Esophagus muscularis mucosa (tissue), 4 donors: ENCODE results near the gene MPC2. TPM values are rescaled to one million over a fixed set of nuclear protein-coding genes. Genes with fewer than 3 reads are reported as not detected.

Experiments
- DNase-seq: peaks from one replicate; pipeline ENCODE4 v3.0.0-alpha.2; 2017; ENCODE audit errors: extremely low spot score
- H3K27ac ChIP-seq, 4 donors: fragments of 200-600 bp; sonication (generic); replicated peaks in 1 of 4; 1 replicate in 3 of 4; 2 replicates in 1 of 4; pipeline ENCODE4 v1.5.1; 2016 to 2019; ENCODE audit warnings: mild to moderate bottlenecking in 1 of 4
- H3K27me3 ChIP-seq, 4 donors: fragments of 200-600 bp; sonication (generic); one replicate each; pipeline versions ENCODE4 v1.5.1 to v1.6.0; 2016 to 2019
- H3K36me3 ChIP-seq, 4 donors: fragments of 200-600 bp; sonication (generic); one replicate each; pipeline ENCODE4 v1.5.1; 2016 to 2019
- H3K4me1 ChIP-seq, 4 donors: fragments of 200-600 bp; sonication (generic); one replicate each; pipeline ENCODE4 v1.5.1; 2016 to 2019
- H3K4me3 ChIP-seq, 4 donors: fragments of 200-600 bp; sonication (generic); 1 replicate in 2 of 4; 2 replicates in 2 of 4; pipeline ENCODE4 v1.5.1; 2016 to 2019; ENCODE audit warnings: mild to moderate bottlenecking in 4 of 4, moderate library complexity in 1 of 4
- H3K9me3 ChIP-seq, 4 donors: fragments of 200-600 bp; sonication (generic); 1 replicate in 3 of 4; 2 replicates in 1 of 4; pipeline ENCODE4 v1.5.1; 2016 to 2019
- EP300 ChIP-seq: sonication (generic); formaldehyde crosslinking; IDR thresholded peaks from one replicate; pipeline ENCODE4 v1.6.1; 2017; ENCODE audit warnings: antibody characterized with exemption
- POLR2A ChIP-seq: fragments of 450-650 bp; IDR thresholded peaks from one replicate; pipeline ENCODE4 v1.6.1; 2017; ENCODE audit warnings: antibody characterized with exemption, moderate library complexity, mild to moderate bottlenecking, low read depth
- POLR2AphosphoS5 ChIP-seq, 2 donors: sonication (generic); formaldehyde crosslinking; IDR thresholded peaks; one replicate each; pipeline ENCODE4 v1.6.1; 2017; ENCODE audit warnings: antibody characterized with exemption in 2 of 2
- WGBS: methylation state at CpG from one replicate; pipeline ENCODE4 v1.1.5; 2018; 5-methylcytosine and 5-hydroxymethylcytosine counted together
- intact Hi-C: fragments of 100-400 bp; cut with DNase I; formaldehyde crosslinking; loops from one replicate; pipeline ENCODE4 v1.15.1; 2023
- total RNA-seq, 4 donors: library from RNA; depleted of rRNA; stranded (reverse); fragments of >200 nt; gene quantifications; one replicate each; pipeline versions ENCODE4 v1.1.0 to v1.2.1, GENCODE V29; 2016
- TF ChIP-seq, protein P1 (sequence below), 3 experiments: fragments of 200-600 bp in 2 of 3; fragments of 450-650 bp in 1 of 3; sonication (generic) in 2 of 3; IDR thresholded peaks; one replicate each; pipeline ENCODE4 v1.5.1; 2017 to 2019; ENCODE audit warnings: antibody characterized with exemption in 3 of 3, mild to moderate bottlenecking in 2 of 3, moderate library complexity in 1 of 3

Gene MPC2
- total RNA-seq, 4 donors from 2014 or later, result 41.6 to 70.3 (median 52.5) TPM

DNA sequence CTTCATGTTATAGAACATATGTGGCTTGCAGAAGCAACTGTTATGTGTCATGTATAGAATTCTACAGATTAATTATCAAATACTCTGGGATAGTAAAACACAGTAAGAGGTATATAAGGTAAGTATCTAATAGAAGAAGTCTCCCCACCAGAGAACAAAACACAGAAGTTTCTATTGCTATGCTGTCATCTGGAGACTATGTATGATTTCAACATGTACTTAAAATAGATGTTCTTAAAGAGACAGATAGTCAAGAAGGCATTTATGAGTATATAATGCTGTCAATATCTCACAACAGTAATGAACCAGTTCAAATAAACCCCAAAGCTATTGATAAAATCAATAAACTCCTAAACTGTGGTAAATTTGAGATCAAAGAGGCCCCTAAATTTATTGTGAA, 14.8 kb downstream of the MPC2 start:
- H3K4me3 ChIP-seq, result no peak overlapping the region
- H3K27me3 ChIP-seq, result no peaks in the 10 kb centered on the region
- no peaks in the 10 kb centered on the region for H3K9me3 ChIP-seq
- peaks cover 3 to 21% (median 10%) of the 10 kb centered on the region in 4 donors for H3K36me3 ChIP-seq
- no peak overlapping the region for H3K27ac ChIP-seq
- peaks cover 9 to 33% (median 23%) of the 10 kb centered on the region in 4 donors for H3K4me1 ChIP-seq
- intact Hi-C loops, result no loop called here
- no peak for TF ChIP-seq EP300
- no peak for DNase-seq

GRCh38 chr1:167916766-167917511, 19.9 kb downstream of the MPC2 start:
- Histone ChIP-seq H3K27ac (no peak overlapping the region), H3K9me3 (no peaks in the 10 kb centered on the region), H3K27me3 (no peaks in the 10 kb centered on the region), H3K4me1 (peaks cover 0 to 21% (median 12%) of the 10 kb centered on the region in 4 donors), H3K36me3 (peaks cover 3 to 39% (median 21%) of the 10 kb centered on the region in 4 donors), H3K4me3 (no peak overlapping the region)
- DNase-seq, result no peak
- TF ChIP-seq, protein P1, sequence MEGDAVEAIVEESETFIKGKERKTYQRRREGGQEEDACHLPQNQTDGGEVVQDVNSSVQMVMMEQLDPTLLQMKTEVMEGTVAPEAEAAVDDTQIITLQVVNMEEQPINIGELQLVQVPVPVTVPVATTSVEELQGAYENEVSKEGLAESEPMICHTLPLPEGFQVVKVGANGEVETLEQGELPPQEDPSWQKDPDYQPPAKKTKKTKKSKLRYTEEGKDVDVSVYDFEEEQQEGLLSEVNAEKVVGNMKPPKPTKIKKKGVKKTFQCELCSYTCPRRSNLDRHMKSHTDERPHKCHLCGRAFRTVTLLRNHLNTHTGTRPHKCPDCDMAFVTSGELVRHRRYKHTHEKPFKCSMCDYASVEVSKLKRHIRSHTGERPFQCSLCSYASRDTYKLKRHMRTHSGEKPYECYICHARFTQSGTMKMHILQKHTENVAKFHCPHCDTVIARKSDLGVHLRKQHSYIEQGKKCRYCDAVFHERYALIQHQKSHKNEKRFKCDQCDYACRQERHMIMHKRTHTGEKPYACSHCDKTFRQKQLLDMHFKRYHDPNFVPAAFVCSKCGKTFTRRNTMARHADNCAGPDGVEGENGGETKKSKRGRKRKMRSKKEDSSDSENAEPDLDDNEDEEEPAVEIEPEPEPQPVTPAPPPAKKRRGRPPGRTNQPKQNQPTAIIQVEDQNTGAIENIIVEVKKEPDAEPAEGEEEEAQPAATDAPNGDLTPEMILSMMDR (IDR thresholded peaks at IDR 0.05), result no peak
- TF ChIP-seq POLR2AphosphoS5 (IDR thresholded peaks at IDR 0.05) (no peak), POLR2A (no peak), EP300 (no peak)
- intact Hi-C loops, result no loop called here
- WGBS, result 97% methylated on average over 6 of the region's 6 CpGs

DNA sequence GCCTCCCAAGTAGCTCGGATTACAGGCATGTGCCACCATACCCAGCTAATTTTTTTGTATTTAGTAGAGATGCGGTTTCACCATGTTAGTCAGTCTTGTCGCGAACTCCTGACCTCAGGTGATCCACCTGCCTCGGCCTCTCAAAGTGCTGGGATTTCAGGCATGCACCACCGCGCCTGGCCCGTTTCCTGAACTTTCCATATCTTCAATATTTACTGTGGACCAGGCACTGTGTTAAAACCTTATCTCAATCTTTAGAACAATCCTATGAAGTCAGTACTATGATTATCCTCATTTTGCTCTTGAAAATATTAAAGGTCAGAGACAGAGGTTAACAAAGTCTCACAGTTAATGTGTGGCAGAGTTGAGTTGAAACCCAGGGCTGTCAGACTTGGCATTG, 21.3 kb downstream of the MPC2 start:
- H3K27me3 ChIP-seq, result no peaks in the 10 kb centered on the region
- intact Hi-C loops, result no loop called here
- no peak overlapping the region for H3K4me3 ChIP-seq
- H3K36me3 ChIP-seq, result peaks cover 3 to 39% (median 21%) of the 10 kb centered on the region in 4 donors
- WGBS, result 98% methylated on average over 8 of the region's 8 CpGs
- H3K4me1 ChIP-seq, result peaks cover 4 to 23% (median 13%) of the 10 kb centered on the region in 4 donors
- no peak for DNase-seq
- no peaks in the 10 kb centered on the region for H3K9me3 ChIP-seq
- TF ChIP-seq EP300 (no peak), POLR2A (no peak), POLR2AphosphoS5 (IDR thresholded peaks at IDR 0.05) (no peak)
- H3K27ac ChIP-seq, result no peak overlapping the region

DNA sequence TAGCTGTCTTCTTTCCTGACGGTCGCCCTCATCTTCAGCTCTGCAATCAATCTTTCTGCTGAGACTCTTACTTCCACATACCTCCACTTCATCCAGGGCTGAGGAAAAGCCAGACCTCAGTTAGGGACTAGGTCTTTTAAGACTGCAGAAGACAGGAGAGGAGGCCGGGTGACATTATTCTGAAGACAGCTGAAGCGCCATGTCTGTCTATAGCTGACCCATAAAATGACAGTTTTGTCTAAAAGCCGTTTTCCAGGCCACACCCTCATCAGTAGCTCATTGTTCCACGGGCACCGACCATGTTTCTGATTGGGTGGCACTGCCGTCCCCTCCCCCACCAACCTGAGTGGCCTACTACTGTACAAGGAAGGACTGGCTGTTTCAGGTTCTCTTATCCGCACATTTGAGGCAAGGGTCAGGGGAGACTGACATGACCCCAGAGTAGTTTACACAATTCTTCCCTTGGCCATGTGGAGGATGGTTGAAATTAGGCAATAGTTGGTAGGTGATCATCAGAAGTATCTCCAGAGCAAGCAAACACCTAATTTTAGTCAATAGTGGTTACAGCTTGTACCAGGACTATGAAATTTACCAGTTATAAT, 22.9 kb downstream of the MPC2 start, which contains the start of gene ADCY10:
Gene ADCY10, minus strand, starts transcription at position 240 of the 602 bp plus-strand sequence. CDS start 8,994 bp downstream, outside the sequence.
- TF ChIP-seq POLR2A, result no peak
- TF ChIP-seq, protein P1 (IDR thresholded peaks at IDR 0.05), result no peak
- TF ChIP-seq EP300, result no peak
- TF ChIP-seq POLR2AphosphoS5 (IDR thresholded peaks at IDR 0.05), result no peak
- no peak within 1 kb of the TSS for H3K27ac ChIP-seq
- H3K36me3 ChIP-seq, result peaks cover 0 to 35% (median 21%) of the 10 kb centered on the region in 4 donors
- no peaks in the 10 kb centered on the region for H3K27me3 ChIP-seq
- no peak for DNase-seq
- no peak within 1 kb of the TSS for H3K4me3 ChIP-seq
- 93% methylated on average over 8 of the region's 9 CpGs for WGBS
- intact Hi-C loops, result no loop called here
- H3K4me1 ChIP-seq, result peaks cover 4 to 26% (median 16%) of the 10 kb centered on the region in 4 donors
- no peaks in the 10 kb centered on the region for H3K9me3 ChIP-seq

GRCh38 chr1:167912294-167912693, 24.6 kb downstream of the MPC2 start:
- Histone ChIP-seq H3K36me3 (peaks cover 0 to 21% (median 13%) of the 10 kb centered on the region in 4 donors), H3K9me3 (no peaks in the 10 kb centered on the region), H3K27me3 (no peaks in the 10 kb centered on the region), H3K4me1 (peaks cover 4 to 26% (median 16%) of the 10 kb centered on the region in 4 donors), H3K27ac (no peak overlapping the region), H3K4me3 (no peak overlapping the region)
- 83% methylated on average over 7 of the region's 7 CpGs for WGBS
- DNase-seq, result no peak
- TF ChIP-seq, protein P1 (IDR thresholded peaks at IDR 0.05), result no peak
- no peak for TF ChIP-seq EP300
- TF ChIP-seq POLR2AphosphoS5 (IDR thresholded peaks at IDR 0.05), result no peak
- TF ChIP-seq POLR2A, result no peak
- intact Hi-C loops, result no loop called here
